Keratinocyte (primary cell): ENCODE measurements around the gene OSCAR. TPM values are rescaled to one million over a fixed set of nuclear protein-coding genes. Genes with fewer than 3 reads are reported as not detected.

ENCODE experiments used
- DNase-seq: peaks from one replicate; pipeline ENCODE4 v3.0.0-alpha.2; 2011; ENCODE audit warnings: low read depth, missing footprints, low spot score
- FAIRE-seq: peaks from 2 replicates; lab custom pipeline; 2011; peaks lifted over from hg19 to GRCh38; lab: Jason Lieb, UNC
- H2AFZ ChIP-seq: 2 replicates; pipeline ENCODE4 v1.6.0; 2012; ENCODE audit warnings: low read length, control low read depth, inconsistent platforms; ENCODE audit not compliant: control insufficient read depth
- H3K27ac ChIP-seq: 2 replicates; pipeline ENCODE4 v1.5.1; 2011; ENCODE audit warnings: low read length; ENCODE audit not compliant: control insufficient read depth, insufficient read depth
- H3K27me3 ChIP-seq: 3 replicates; pipeline ENCODE4 v1.6.0; 2011; ENCODE audit warnings: low read length; ENCODE audit not compliant: control insufficient read depth, insufficient read depth; ENCODE audit errors: extremely low read depth
- H3K36me3 ChIP-seq, 2 experiments: 2 replicates in 1 of 2; 3 replicates in 1 of 2; pipeline ENCODE4 v1.5.1; 2011; ENCODE audit warnings: low read length in 2 of 2, mild to moderate bottlenecking in 1 of 2; ENCODE audit not compliant: control insufficient read depth in 2 of 2, insufficient read depth in 2 of 2; ENCODE audit errors: extremely low read depth in 1 of 2
- H3K4me1 ChIP-seq: 3 replicates; pipeline ENCODE4 v1.5.1; 2011; ENCODE audit warnings: low read length; ENCODE audit not compliant: control insufficient read depth, insufficient read depth; ENCODE audit errors: extremely low read depth
- H3K4me2 ChIP-seq: 3 replicates; pipeline ENCODE4 v1.6.0; 2011; ENCODE audit warnings: low read depth, low read length; ENCODE audit not compliant: control insufficient read depth, insufficient read depth; ENCODE audit errors: extremely low read depth
- H3K4me3 ChIP-seq, 3 experiments: fragments of 200-600 bp in 1 of 3; sonication (generic) in 1 of 3; 2 replicates in 2 of 3; 3 replicates in 1 of 3; pipeline ENCODE4 v1.5.1; 2011 to 2016; ENCODE audit warnings: low read length in 3 of 3, mild to moderate bottlenecking in 3 of 3, control low read depth in 2 of 3, inconsistent platforms in 1 of 3, low read depth in 1 of 3, mixed read lengths in 1 of 3, mixed run types in 1 of 3, moderate library complexity in 1 of 3; ENCODE audit not compliant: control insufficient read depth in 2 of 3, insufficient read depth in 2 of 3; ENCODE audit errors: extremely low read depth in 1 of 3
- H3K79me2 ChIP-seq: 2 replicates; pipeline ENCODE4 v1.6.0; 2012; ENCODE audit warnings: low read length; ENCODE audit not compliant: control insufficient read depth, insufficient read depth
- H3K9ac ChIP-seq: 3 replicates; pipeline ENCODE4 v1.6.0; 2011; ENCODE audit warnings: low read length; ENCODE audit not compliant: control insufficient read depth, insufficient read depth; ENCODE audit errors: extremely low read depth
- H3K9me1 ChIP-seq: 3 replicates; pipeline ENCODE4 v1.6.0; 2011; ENCODE audit warnings: low read length; ENCODE audit not compliant: control insufficient read depth, insufficient read depth; ENCODE audit errors: extremely low read depth
- H3K9me3 ChIP-seq: 2 replicates; pipeline ENCODE4 v1.5.1; 2012; ENCODE audit warnings: low read depth, low read length; ENCODE audit not compliant: control insufficient read depth
- H4K20me1 ChIP-seq: 3 replicates; pipeline ENCODE4 v1.6.0; 2011; ENCODE audit warnings: low read length; ENCODE audit not compliant: control insufficient read depth, insufficient read depth; ENCODE audit errors: extremely low read depth
- EZH2 ChIP-seq: IDR thresholded peaks from one replicate; pipeline ENCODE4 v1.6.1; 2012; ENCODE audit warnings: inconsistent platforms, mild to moderate bottlenecking, low read length, moderate library complexity
- dilution Hi-C: fragments of 300-500 bp; cut with MboI; formaldehyde crosslinking; loops from one replicate; pipeline ENCODE4 v1.7.0; 2020; ENCODE audit warnings: low sequenced_read_pairs; ENCODE audit not compliant: extremely low pct_ligation_motif_present
- polyA plus RNA-seq, 5 experiments: library from polyadenylated mRNA; depleted of rRNA in 3 of 5; stranded (reverse) in 3 of 5; stranded (forward) in 1 of 5; unstranded in 1 of 5; fragments of >200 nt; gene quantifications; 1 replicate in 1 of 5; 2 replicates in 3 of 5; 3 replicates in 1 of 5; pipeline versions ENCODE4 v1.2.1 to v1.2.3, GENCODE V29; 2011 to 2012; ENCODE audit warnings: missing spikeins in 2 of 5, low read depth in 1 of 5, low replicate concordance in 1 of 5
- TF ChIP-seq, protein P1 (sequence below), 3 experiments: IDR thresholded peaks in 1 of 3; conservative IDR thresholded peaks in 1 of 3; optimal IDR thresholded peaks in 1 of 3; 2 replicates in 2 of 3; 3 replicates in 1 of 3; pipeline versions ENCODE3 to v1.5.1; 2011; ENCODE audit warnings: low read length in 3 of 3, mild to moderate bottlenecking in 3 of 3, moderate library complexity in 2 of 3, control low read depth in 1 of 3, inconsistent platforms in 1 of 3; ENCODE audit not compliant: insufficient read depth in 2 of 3; ENCODE audit errors: extremely low read depth in 1 of 3

Gene OSCAR
- polyA plus RNA-seq, 1 donor (not counting 4 experiments of a cell fraction or from before 2014, with no cell fraction given) = 0.14 TPM

- Histone ChIP-seq H3K79me2 (peaks cover 34% of the 10 kb centered on the region), H2AFZ (peak overlapping the region; percentile 89), H3K4me2 (peak overlapping the region; percentile 98), H3K4me1 (peaks cover 21% of the 10 kb centered on the region), H3K4me3 (peak overlapping the region; percentile 48 to 91 (median 75)), H3K36me3 (peaks cover 10 to 11% of the 10 kb centered on the region in 2 experiments), H4K20me1 (peaks cover 2% of the 10 kb centered on the region), H3K27me3 (no peaks in the 10 kb centered on the region), H3K9me3 (no peaks in the 10 kb centered on the region), H3K27ac (peak overlapping the region; percentile 73), H3K9me1 (no peaks in the 10 kb centered on the region), H3K9ac (peak overlapping the region; percentile 78)
- DNase-seq (no peak), FAIRE-seq (peak; percentile 46)
- dilution Hi-C loops = no loop called here
- no peak for TF ChIP-seq EZH2
- TF ChIP-seq, protein P1, sequence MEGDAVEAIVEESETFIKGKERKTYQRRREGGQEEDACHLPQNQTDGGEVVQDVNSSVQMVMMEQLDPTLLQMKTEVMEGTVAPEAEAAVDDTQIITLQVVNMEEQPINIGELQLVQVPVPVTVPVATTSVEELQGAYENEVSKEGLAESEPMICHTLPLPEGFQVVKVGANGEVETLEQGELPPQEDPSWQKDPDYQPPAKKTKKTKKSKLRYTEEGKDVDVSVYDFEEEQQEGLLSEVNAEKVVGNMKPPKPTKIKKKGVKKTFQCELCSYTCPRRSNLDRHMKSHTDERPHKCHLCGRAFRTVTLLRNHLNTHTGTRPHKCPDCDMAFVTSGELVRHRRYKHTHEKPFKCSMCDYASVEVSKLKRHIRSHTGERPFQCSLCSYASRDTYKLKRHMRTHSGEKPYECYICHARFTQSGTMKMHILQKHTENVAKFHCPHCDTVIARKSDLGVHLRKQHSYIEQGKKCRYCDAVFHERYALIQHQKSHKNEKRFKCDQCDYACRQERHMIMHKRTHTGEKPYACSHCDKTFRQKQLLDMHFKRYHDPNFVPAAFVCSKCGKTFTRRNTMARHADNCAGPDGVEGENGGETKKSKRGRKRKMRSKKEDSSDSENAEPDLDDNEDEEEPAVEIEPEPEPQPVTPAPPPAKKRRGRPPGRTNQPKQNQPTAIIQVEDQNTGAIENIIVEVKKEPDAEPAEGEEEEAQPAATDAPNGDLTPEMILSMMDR (optimal IDR thresholded peaks at IDR 0.05 in 1 of 3, IDR thresholded peaks at IDR 0.05 in 1 of 3, conservative IDR thresholded peaks at IDR 0.05 in 1 of 3; ENCODE audit: extremely low read depth in 1 of 3, insufficient read depth in 2 of 3, low read length in 3 of 3) = no peak
Measured at GRCh38 chr19:54136086-54136863, 35.7 kb upstream of the OSCAR start.

DNA sequence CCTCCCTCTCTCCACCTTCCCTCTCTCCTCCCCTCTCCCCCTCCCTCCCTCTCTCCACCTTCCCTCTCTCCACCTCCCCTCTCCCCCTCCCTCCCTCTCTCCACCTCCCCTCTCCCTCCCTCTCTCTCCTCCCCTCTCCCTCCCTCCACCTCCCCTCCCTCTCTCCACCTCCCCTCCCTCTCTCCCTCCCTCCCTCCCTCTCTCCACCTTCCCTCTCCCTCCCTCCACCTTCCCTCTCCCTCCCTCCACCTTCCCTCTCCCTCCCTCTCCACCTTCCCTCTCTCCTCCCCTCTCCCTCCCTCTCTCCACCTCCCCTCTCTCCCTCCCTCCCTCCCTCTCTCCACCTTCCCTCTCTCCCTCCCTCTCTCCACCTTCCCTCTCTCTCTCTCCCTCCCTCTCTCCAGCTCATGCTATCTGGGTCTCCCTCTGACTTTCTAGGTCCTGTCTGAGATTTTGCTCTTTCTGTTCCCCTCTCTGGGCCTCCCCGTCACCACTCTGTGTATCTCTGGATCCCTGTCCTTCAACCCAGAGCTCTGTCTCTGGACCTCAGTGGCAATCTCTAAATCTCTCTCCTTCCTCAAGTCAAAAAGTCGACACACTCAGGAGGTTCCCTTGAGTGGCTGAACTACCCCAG is 33.5 kb upstream of the OSCAR start:
- no peak for FAIRE-seq
- peak overlapping the region; percentile 64 for H3K4me2 ChIP-seq
- peaks cover 21% of the 10 kb centered on the region for H3K4me1 ChIP-seq
- H3K27ac ChIP-seq = peak overlapping the region; percentile 61
- H3K9me3 ChIP-seq = no peaks in the 10 kb centered on the region
- H4K20me1 ChIP-seq = no peaks in the 10 kb centered on the region
- H3K36me3 ChIP-seq = peaks cover 3 to 13% of the 10 kb centered on the region in 2 experiments
- H3K27me3 ChIP-seq = no peaks in the 10 kb centered on the region
- no peaks in the 10 kb centered on the region for H3K9me1 ChIP-seq
- no peak overlapping the region for H3K4me3 ChIP-seq
- dilution Hi-C loops = no loop called here
- H3K9ac ChIP-seq = peak overlapping the region; percentile 30
- no peak for TF ChIP-seq EZH2
- TF ChIP-seq, protein P1 (optimal IDR thresholded peaks at IDR 0.05 in 1 of 3, IDR thresholded peaks at IDR 0.05 in 1 of 3, conservative IDR thresholded peaks at IDR 0.05 in 1 of 3; ENCODE audit: extremely low read depth in 1 of 3, insufficient read depth in 2 of 3, low read length in 3 of 3) = no peak
- DNase-seq = no peak
- H3K79me2 ChIP-seq = peaks cover 12% of the 10 kb centered on the region
- H2AFZ ChIP-seq = no peak overlapping the region
